ENCODE data around the gene XRN2. TPM values are rescaled to one million over a fixed set of nuclear protein-coding genes. Genes with fewer than 3 reads are reported as not detected.

The XRN2 gene
- total RNA-seq, 1 experiment from 2014 or later: 77.7 TPM

DNA sequence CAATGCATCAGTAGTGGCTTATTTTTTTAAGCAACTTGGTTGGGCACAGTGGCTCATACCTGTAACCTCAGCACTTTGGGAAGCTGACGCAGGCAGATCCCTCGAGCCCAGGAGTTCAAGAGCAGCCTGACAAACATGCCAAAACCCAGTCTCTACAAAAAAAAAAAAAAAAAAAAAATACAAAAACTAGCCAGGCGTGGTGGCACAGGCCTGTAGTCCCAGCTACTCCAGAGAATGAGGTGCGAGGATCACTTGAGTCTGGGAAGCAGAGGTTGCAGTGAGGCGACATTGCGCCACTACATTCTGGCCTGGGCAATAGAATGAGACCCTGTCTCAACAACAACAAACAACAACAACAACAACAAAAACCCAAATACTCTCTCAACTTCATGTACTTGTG, 44.7 kb upstream of the XRN2 start:
- Histone ChIP-seq H3K9me3 (ENCODE audit: control insufficient read depth, insufficient read depth, low read depth, low read length) (no peaks in the 10 kb centered on the region), H3K27ac (ENCODE audit: low read length) (no peak overlapping the region), H3K4me1 (ENCODE audit: control insufficient read depth, insufficient read depth, low read length) (no peaks in the 10 kb centered on the region), H3K4me3 (ENCODE audit: low read depth in 2 of 2, low read length in 2 of 2) (no peak overlapping the region), H3K36me3 (ENCODE audit: control insufficient read depth, insufficient read depth, low read length) (no peaks in the 10 kb centered on the region), H3K27me3 (ENCODE audit: control insufficient read depth, insufficient read depth, low read length) (no peaks in the 10 kb centered on the region)
- in situ Hi-C loops (cut with HindIII; ENCODE audit: low pct_unique_long_range_greater_than_20kb, low sequenced_read_pairs) (no loop called here), intact Hi-C loops (cut with micrococcal nuclease; ENCODE audit: unreplicated experiment) (no loop called here)
- DNase-seq (ENCODE audit: low read depth, low spot score) (no peak), ATAC-seq (no peak)
- TF ChIP-seq SIN3A (IDR thresholded peaks at IDR 0.05; ENCODE audit: borderline replicate concordance, insufficient read depth, low read depth, low read length) (no peak), CTCF (IDR thresholded peaks at IDR 0.05) (no peak), TCF7L2 (IDR thresholded peaks at IDR 0.05; ENCODE audit: low read depth, low read length) (no peak), REST (IDR thresholded peaks at IDR 0.05; ENCODE audit: insufficient read depth in 1 of 2, low read depth in 2 of 2, low read length in 1 of 2) (no peak), POLR2AphosphoS5 (IDR thresholded peaks at IDR 0.05; ENCODE audit: low read depth, low read length) (no peak)
- CTCF ChIA-PET: no interaction called here
- BruUV-seq (replicated peaks): no TSS peak
- POLR2A ChIA-PET: no interaction called here

GRCh38 chr20:21259346-21259745, 43.8 kb upstream of the XRN2 start:
- no TSS peak for BruUV-seq (replicated peaks)
- ATAC-seq (no peak), DNase-seq (ENCODE audit: low read depth, low spot score) (no peak)
- Histone ChIP-seq H3K4me3 (ENCODE audit: low read depth in 2 of 2, low read length in 2 of 2) (no peak overlapping the region), H3K36me3 (ENCODE audit: control insufficient read depth, insufficient read depth, low read length) (no peaks in the 10 kb centered on the region), H3K27ac (ENCODE audit: low read length) (no peak overlapping the region), H3K4me1 (ENCODE audit: control insufficient read depth, insufficient read depth, low read length) (no peaks in the 10 kb centered on the region), H3K9me3 (ENCODE audit: control insufficient read depth, insufficient read depth, low read depth, low read length) (no peaks in the 10 kb centered on the region), H3K27me3 (ENCODE audit: control insufficient read depth, insufficient read depth, low read length) (no peaks in the 10 kb centered on the region)
- POLR2A ChIA-PET: no interaction called here
- CTCF ChIA-PET: no interaction called here
- in situ Hi-C loops (cut with HindIII; ENCODE audit: low pct_unique_long_range_greater_than_20kb, low sequenced_read_pairs): no loop called here
- TF ChIP-seq POLR2AphosphoS5 (IDR thresholded peaks at IDR 0.05; ENCODE audit: low read depth, low read length): no peak
- no peak for TF ChIP-seq TCF7L2 (IDR thresholded peaks at IDR 0.05; ENCODE audit: low read depth, low read length)
- TF ChIP-seq CTCF (IDR thresholded peaks at IDR 0.05): no peak
- no peak for TF ChIP-seq REST (IDR thresholded peaks at IDR 0.05; ENCODE audit: insufficient read depth in 1 of 2, low read depth in 2 of 2, low read length in 1 of 2)
- TF ChIP-seq SIN3A (IDR thresholded peaks at IDR 0.05; ENCODE audit: borderline replicate concordance, insufficient read depth, low read depth, low read length): no peak
- intact Hi-C loops (cut with micrococcal nuclease; ENCODE audit: unreplicated experiment): no loop called here
